Cerebellar cortex (tissue), 1 donor: ENCODE data around the gene LCN10.

Experiments
- DNase-seq: peaks from one replicate; pipeline ENCODE4 v3.0.0-alpha.2; 2015; ENCODE audit warnings: low spot score

The LCN10 gene

GRCh38 chr9:136700959-136701667 lies 41.6 kb downstream of the LCN10 start:
- no peak for DNase-seq

DNA sequence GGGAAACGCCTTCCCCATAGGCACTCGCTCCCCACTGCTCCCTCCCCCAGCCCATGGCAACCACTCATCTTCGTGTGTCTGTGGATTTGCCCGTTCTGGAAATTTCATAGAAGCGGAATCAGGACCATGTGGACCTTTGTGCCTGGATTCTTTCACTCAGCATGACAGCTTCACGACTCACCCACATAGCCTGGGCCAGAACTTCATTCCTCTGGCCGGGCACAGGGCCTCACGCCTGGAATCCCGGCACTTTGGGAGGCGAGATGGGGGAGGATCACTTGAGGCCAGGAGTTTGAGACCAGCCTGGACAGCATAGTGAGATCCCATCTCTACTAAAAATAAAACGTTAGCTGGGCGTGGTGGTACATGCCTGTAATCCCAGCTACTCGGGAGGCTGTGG lies 42.4 kb downstream of the LCN10 start:
- DNase-seq, result no peak

- DNase-seq, result no peak
Observed at GRCh38 chr9:136698635-136699246, 44.0 kb downstream of the LCN10 start.

DNA sequence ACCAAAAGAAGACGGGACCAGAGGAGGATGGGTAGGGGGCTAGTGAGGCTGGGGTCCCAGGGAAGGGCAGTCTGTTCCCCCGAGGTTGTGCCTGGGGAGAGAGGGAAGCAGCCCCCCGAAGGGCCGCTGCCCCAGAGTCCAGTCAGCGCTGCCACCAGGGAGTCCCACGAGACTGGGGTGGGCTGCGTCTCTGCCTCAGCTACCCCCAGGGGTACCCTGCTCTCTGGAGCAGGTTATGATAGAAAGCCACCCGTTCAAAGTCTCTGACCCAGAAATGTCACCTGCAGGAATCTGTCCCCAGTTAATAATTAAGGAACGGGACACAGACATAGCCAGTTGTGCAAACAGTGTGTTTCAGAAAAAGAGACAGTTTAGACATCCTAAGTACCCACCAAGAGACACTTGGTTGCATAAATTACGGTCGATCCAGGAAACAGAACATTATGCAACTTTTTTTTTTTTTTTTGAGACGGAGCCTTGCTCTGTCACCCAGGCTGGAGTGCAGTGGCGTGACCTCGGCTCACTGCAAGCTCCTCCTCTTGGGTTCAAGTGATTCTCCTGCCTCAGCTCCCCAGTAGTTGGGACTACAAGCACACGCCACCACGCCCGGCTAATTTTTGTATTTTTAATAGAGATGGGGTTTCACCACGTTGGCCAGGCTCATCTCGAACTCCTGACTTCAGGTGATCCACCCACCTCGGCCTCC lies 44.8 kb downstream of the LCN10 start:
- no peak for DNase-seq

GRCh38 chr9:136697146-136697820 lies 45.5 kb downstream of the LCN10 start:
- DNase-seq, result no peak

GRCh38 chr9:136696502-136696901 lies 46.2 kb downstream of the LCN10 start:
- no peak for DNase-seq

GRCh38 chr9:136695955-136696354 lies 46.8 kb downstream of the LCN10 start:
- DNase-seq, result no peak

- DNase-seq, result peak; percentile 73
Observed at GRCh38 chr9:136695435-136695895, 47.3 kb downstream of the LCN10 start.

- DNase-seq, result no peak
Observed at GRCh38 chr9:136694872-136695247, 47.9 kb downstream of the LCN10 start.

GRCh38 chr9:136694163-136694871 lies 48.4 kb downstream of the LCN10 start:
- no peak for DNase-seq

DNA sequence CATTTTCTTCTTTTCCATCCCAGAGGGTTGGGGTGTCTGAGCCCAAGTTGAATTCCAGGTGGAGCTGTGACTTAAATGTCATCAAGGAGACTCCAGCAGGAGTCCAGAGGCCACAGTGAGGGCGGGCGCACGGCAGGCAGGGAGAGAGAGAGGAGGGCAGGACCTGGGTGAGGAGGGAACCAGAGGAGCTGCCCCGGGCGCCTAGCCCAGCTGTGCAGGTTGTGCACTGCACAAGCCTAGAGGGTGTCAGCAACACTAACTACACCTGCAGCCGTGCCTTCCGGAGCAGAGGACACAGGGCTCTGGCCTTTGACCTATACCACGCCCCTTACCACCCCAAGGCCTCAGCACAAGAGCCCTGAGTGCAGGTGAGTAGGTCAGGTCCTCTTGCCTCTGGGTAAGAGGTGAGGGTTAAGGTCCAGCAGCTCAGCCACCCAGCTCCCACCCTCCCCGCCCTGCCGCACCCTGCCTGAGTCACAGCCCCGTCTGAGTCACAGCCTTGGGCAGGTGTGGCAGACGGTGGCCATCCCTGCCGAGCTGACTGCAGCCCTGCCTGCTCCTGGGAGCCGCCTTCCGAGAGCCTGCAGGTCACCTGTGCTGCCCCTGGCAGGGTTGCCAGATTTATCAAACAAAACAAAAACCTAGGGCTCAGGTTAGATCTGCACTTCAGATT lies 49.1 kb downstream of the LCN10 start:
- DNase-seq, result no peak

DNA sequence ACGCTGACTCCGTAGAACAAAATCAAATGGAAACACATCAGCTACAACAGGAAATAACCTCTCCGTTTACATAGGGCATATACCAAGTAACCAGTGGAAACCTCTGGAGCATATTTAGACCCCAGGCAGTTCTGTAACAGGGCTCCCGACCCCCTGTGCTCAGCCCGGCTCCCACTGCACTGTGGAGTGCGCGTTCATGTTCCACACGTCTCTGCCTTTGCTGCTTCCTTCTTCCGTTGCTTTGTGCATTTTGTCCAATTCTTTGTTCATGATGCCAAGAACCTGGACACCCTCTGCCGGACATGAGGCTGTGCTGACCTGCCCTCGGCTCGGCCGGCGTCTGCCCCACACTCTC lies 49.6 kb downstream of the LCN10 start:
- DNase-seq, result no peak

DNA sequence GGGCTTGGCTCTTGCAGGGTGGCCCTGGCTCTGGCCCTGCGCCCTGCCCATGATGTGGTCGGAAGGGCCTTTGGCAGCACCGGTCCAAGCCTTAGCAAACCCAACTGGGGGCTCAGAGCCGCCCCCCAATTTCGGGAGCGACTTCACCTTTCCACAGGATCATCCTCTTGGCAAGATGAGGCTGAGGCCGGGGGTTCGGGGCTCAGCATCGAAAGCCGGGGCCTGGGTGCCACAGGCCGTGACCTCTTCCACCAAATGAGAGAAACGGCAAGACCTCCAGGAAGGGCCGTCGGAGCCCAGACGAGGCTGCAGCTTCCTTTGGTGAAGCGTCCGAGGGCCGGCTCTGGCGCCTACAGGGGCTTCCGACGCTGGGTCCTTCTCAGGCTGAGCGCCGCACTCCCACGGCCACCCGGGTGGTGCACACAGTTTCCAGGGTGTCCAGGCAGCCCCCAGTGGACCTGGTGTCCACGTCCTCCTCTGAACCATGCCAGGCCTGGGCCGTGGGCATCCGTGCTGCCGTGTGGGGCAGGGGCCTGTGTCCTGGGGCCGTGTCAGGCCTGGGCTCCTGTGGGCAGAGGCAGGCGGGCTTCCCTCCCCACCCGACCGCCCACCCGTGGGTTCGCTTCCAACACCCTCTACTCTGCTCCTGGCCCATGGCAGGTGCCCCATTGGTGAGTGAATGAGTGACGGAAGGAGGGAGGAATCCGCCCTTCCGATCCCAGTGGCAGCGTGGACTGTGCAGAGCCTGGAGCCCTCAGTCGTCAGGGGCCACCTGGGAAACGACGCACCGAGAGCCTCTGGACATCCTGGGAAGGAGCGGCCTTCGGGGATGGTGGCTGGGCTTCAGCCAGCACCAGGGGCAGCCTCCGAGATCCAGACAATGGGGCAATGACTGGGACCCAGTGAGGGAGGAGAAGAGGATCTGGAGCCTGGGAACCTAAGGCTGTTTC lies 50.3 kb downstream of the LCN10 start:
- DNase-seq, result no peak

GRCh38 chr9:136691316-136692184 lies 51.2 kb downstream of the LCN10 start:
- DNase-seq, result no peak

DNA sequence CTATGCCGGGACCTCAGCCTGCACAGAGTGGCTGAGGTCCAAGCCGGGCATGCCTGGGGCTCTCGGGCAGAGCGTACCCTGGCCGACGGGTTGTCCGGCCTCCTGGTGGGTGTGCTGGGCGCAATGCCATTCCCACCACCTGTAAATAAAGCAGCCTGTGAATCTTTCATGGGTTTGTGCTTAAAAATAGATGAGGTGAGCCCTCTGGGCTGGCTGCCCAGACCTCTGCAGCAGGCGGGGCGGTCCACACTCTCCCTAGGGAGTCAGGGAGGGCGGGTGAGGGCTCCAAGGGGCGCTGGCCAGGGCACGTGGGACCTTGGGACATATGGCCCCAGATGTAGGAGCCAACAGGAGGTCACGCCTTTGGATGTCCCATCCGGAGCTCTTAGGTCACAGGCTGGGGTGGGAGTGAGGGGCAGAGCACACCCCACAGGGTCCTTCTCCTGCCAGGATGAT lies 51.9 kb downstream of the LCN10 start:
- DNase-seq, result no peak

GRCh38 chr9:136690104-136690805 lies 52.5 kb downstream of the LCN10 start:
- DNase-seq, result no peak

DNA sequence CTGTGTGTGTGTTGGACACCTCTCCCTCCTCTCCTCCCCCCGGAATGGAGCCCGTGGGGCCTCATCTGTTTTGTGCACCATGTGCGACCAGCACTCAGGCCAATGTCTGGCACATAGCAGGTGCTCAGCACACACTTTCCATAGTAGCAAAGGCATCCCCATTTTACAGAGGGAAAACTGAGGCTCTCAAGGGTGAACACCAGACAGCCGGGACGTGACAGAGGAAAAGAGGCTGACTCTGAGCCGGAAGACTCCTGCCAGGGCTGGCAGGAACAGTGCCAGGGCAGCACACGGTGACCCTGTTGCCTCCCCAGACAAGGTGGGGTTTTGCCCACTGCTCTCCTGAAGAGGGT lies 53.7 kb downstream of the LCN10 start:
- DNase-seq, result no peak

DNA sequence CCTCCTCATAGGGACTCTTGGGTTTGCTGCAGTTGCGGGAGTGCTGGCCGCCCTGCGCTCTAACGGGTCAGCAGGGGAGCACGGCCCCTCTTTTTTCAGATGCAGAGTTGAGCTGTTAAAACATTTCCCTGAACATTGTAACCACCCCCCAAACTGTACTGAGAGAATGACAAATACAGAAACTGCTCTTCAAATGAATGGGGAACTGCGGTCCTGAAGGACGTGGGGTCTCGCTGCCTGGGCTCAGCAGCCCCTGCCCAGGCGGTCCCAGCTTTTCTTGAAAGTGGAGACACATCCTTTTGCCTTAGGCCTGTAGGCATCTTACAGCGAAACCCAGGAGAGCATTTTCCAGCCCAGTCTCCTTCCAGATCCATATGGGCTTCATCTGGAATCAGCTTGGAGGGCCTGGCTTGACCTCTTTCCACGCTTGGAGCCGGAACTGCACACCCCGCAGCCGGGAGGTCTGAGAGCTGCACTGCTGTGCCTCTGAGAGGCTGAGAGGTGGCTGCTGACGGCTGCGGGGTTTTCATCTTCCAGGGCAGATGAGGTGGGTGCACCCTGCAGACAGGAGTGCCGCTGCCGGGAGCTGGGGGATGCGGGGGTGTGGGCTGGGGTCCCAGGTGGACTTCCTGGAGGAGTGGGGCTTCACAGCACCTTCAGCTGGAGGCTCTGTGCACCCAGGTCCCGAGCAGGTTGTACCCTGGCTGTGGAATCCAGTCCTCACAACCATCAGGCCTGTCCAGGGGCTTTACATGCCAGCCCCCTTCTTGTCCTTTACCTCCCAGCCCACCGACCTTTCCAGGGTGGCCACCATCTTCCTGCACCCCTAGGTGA lies 54.2 kb downstream of the LCN10 start:
- DNase-seq, result no peak
